Smooth muscle cell (in vitro differentiated cells): Measurements from ENCODE around the gene ABCF3. TPM values are rescaled to one million over a fixed set of nuclear protein-coding genes. Genes with fewer than 3 reads are reported as not detected.

Source experiments
- DNase-seq: peaks from one replicate; lab custom pipeline; 2025; ENCODE audit not compliant: unreplicated experiment; lab: John Stamatoyannopoulos, UW
- H2AFZ ChIP-seq: fragments of 200-600 bp; sonication (generic); 2 replicates; pipeline ENCODE4 v1.6.0; 2016; ENCODE audit warnings: antibody characterized with exemption, low read depth, mild to moderate bottlenecking
- H3F3A ChIP-seq: fragments of 200-600 bp; sonication (generic); 2 replicates; pipeline ENCODE4 v1.6.0; 2017; ENCODE audit warnings: antibody characterized with exemption, low read depth
- H3K27ac ChIP-seq: fragments of 200-600 bp; sonication (generic); 2 replicates; pipeline ENCODE4 v1.5.1; 2016; ENCODE audit warnings: low read depth, mild to moderate bottlenecking
- H3K27me3 ChIP-seq: fragments of 200-600 bp; sonication (generic); 2 replicates; pipeline ENCODE4 v1.6.1; 2016; ENCODE audit warnings: low read depth, mild to moderate bottlenecking
- H3K36me3 ChIP-seq: fragments of 200-600 bp; sonication (generic); 2 replicates; pipeline ENCODE4 v1.5.1; 2016; ENCODE audit warnings: low read depth
- H3K4me1 ChIP-seq: fragments of 200-600 bp; sonication (generic); 2 replicates; pipeline ENCODE4 v1.5.1; 2016; ENCODE audit warnings: low read depth
- H3K4me2 ChIP-seq: fragments of 200-600 bp; sonication (generic); 2 replicates; pipeline ENCODE4 v1.6.0; 2016; ENCODE audit warnings: mild to moderate bottlenecking
- H3K4me3 ChIP-seq: fragments of 200-600 bp; sonication (generic); 2 replicates; pipeline ENCODE4 v1.5.1; 2016; ENCODE audit warnings: mild to moderate bottlenecking
- H3K79me2 ChIP-seq: fragments of 200-600 bp; sonication (generic); 2 replicates; pipeline ENCODE4 v1.6.0; 2016; ENCODE audit warnings: low read depth, mild to moderate bottlenecking
- H3K9ac ChIP-seq: fragments of 200-600 bp; sonication (generic); 2 replicates; pipeline ENCODE4 v1.6.0; 2016; ENCODE audit warnings: low read depth
- H3K9me3 ChIP-seq: fragments of 200-600 bp; sonication (generic); replicated peaks from 2 replicates; pipeline ENCODE4 v1.5.1; 2016; ENCODE audit warnings: low read depth
- H4K20me1 ChIP-seq: fragments of 200-600 bp; sonication (generic); 2 replicates; pipeline ENCODE4 v1.6.0; 2016; ENCODE audit warnings: low read depth
- WGBS: methylation state at CpG from one replicate; pipeline ENCODE4 v1.1.7; 2016; ENCODE audit warnings: low lambda C conversion rate; 5-methylcytosine and 5-hydroxymethylcytosine counted together
- polyA plus RNA-seq: library from polyadenylated mRNA; unstranded; fragments of >200 nt; fragmentation: Nextera tagmentation; extraction: Ambion mirVana; gene quantifications from 2 replicates; pipeline ENCODE4 v1.2.1, GENCODE V29; 2016
- total RNA-seq: library from RNA; depleted of rRNA; stranded (reverse); fragments of >200 nt; gene quantifications from 2 replicates; pipeline ENCODE4 v1.2.3, GENCODE V29; 2014
- TF ChIP-seq, protein P1 (sequence below): fragments of 200-600 bp; sonication (generic); IDR thresholded peaks from 2 replicates; pipeline ENCODE4 v1.5.1; 2017; ENCODE audit warnings: borderline replicate concordance, mild to moderate bottlenecking, antibody characterized with exemption; ENCODE audit not compliant: insufficient read depth, poor library complexity, severe bottlenecking

The ABCF3 gene
- total and polyA plus RNA-seq, 2 experiments from 2014 or later = 34.6 to 46.3 TPM

DNA sequence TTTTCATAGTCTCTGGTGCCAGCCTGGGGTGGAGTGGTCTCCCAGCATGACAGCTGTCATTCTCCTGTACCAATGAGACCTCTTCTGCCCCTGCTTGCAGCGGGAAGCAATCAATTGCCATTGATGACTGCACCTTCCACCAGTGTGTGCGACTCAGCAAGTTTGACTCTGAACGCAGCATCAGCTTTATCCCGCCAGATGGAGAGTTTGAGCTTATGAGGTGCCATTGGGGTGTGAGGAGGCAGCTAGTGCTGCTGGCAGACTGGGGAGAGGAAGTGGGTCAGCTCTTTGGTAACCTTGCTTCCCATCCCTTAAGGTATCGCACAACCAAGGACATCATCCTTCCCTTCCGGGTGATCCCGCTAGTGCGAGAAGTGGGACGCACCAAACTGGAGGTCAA lies 4.4 kb upstream of the ABCF3 start:
- peaks cover 64% of the 10 kb centered on the region for H3F3A ChIP-seq
- peaks cover 21% of the 10 kb centered on the region for H3K4me1 ChIP-seq
- H3K79me2 ChIP-seq = peaks cover 58% of the 10 kb centered on the region
- TF ChIP-seq, protein P1, sequence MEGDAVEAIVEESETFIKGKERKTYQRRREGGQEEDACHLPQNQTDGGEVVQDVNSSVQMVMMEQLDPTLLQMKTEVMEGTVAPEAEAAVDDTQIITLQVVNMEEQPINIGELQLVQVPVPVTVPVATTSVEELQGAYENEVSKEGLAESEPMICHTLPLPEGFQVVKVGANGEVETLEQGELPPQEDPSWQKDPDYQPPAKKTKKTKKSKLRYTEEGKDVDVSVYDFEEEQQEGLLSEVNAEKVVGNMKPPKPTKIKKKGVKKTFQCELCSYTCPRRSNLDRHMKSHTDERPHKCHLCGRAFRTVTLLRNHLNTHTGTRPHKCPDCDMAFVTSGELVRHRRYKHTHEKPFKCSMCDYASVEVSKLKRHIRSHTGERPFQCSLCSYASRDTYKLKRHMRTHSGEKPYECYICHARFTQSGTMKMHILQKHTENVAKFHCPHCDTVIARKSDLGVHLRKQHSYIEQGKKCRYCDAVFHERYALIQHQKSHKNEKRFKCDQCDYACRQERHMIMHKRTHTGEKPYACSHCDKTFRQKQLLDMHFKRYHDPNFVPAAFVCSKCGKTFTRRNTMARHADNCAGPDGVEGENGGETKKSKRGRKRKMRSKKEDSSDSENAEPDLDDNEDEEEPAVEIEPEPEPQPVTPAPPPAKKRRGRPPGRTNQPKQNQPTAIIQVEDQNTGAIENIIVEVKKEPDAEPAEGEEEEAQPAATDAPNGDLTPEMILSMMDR = no peak
- peaks cover 73% of the 10 kb centered on the region for H4K20me1 ChIP-seq
- WGBS = 99% methylated on average over 9 of the region's 9 CpGs
- H3K9me3 ChIP-seq = no peaks in the 10 kb centered on the region
- H3K36me3 ChIP-seq = peaks cover 18% of the 10 kb centered on the region
- no peak overlapping the region for H2AFZ ChIP-seq
- no peaks in the 10 kb centered on the region for H3K27me3 ChIP-seq
- H3K27ac ChIP-seq = no peak overlapping the region
- DNase-seq = no peak
- no peak overlapping the region for H3K4me2 ChIP-seq
- H3K4me3 ChIP-seq = no peak overlapping the region
- no peak overlapping the region for H3K9ac ChIP-seq

DNA sequence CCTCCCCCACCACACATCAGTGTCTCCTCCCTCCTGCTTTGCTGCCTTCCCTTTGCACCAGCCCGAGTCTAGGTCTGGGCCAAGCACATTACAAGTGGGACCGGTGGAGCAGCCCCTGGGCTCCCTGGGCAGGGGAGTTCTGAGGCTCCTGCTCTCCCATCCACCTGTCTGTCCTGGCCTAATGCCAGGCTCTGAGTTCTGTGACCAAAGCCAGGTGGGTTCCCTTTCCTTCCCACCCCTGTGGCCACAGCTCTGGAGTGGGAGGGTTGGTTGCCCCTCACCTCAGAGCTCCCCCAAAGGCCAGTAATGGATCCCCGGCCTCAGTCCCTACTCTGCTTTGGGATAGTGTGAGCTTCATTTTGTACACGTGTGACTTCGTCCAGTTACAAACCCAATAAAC lies 2.3 kb upstream of the ABCF3 start:
- TF ChIP-seq, protein P1 = no peak
- H3K4me2 ChIP-seq = no peak overlapping the region
- peaks cover 18% of the 10 kb centered on the region for H3K36me3 ChIP-seq
- 87% methylated on average over 5 of the region's 5 CpGs for WGBS
- H3K27ac ChIP-seq = peak overlapping the region; percentile 89
- H3K9me3 ChIP-seq = no peaks in the 10 kb centered on the region
- peaks cover 12% of the 10 kb centered on the region for H3K4me1 ChIP-seq
- no peak overlapping the region for H2AFZ ChIP-seq
- no peaks in the 10 kb centered on the region for H3K27me3 ChIP-seq
- H3K9ac ChIP-seq = no peak overlapping the region
- no peak for DNase-seq
- H3F3A ChIP-seq = peaks cover 49% of the 10 kb centered on the region
- H3K4me3 ChIP-seq = no peak overlapping the region
- H4K20me1 ChIP-seq = peaks cover 70% of the 10 kb centered on the region
- peaks cover 65% of the 10 kb centered on the region for H3K79me2 ChIP-seq

DNA sequence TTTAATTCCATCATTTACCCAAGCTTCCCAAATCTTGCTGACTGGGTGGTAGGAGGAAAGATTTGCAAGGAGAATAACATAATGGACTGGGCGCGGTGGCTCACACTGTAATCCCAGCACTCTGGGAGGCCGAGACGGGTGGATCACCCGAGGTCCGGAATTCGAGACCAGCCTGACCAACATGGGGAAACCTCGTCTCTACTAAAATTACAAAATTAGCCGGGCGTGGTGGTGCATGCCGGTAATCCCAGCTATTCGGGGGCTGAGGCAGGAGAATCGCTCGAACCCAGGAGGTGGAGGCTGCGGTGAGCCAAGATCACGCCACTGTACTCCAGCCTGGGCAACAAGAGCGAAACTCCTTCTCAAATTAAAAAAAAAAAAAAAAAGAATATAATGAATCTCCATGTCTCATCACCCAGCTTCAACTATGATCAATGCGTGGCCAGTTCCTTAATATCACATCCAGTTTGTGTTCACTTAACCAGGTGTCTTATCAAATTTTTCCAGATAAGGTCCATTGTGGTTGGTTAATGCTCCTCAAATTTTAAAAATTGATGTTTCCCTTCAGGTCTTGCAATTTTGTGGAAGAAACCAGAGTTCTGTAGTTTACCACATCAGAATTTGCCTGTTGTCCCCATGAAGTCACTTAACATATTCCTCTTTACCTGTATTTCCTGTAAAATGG lies 1.3 kb upstream of the ABCF3 start:
- peaks cover 18% of the 10 kb centered on the region for H3K36me3 ChIP-seq

More for the DNA sequence above, 1.3 kb upstream of the ABCF3 start:
- H3K9ac ChIP-seq = peak overlapping the region; percentile 50
- peaks cover 65% of the 10 kb centered on the region for H3K79me2 ChIP-seq
- TF ChIP-seq, protein P1 = no peak
- H3K4me1 ChIP-seq = peaks cover 12% of the 10 kb centered on the region
- DNase-seq = no peak
- no peaks in the 10 kb centered on the region for H3K27me3 ChIP-seq
- H3K27ac ChIP-seq = peak overlapping the region; percentile 89
- peaks cover 49% of the 10 kb centered on the region for H3F3A ChIP-seq
- no peak overlapping the region for H2AFZ ChIP-seq
- peaks cover 69% of the 10 kb centered on the region for H4K20me1 ChIP-seq
- peak overlapping the region; percentile 32 for H3K4me3 ChIP-seq
- H3K9me3 ChIP-seq = no peaks in the 10 kb centered on the region
- peak overlapping the region; percentile 100 for H3K4me2 ChIP-seq
- 95% methylated on average over 18 of the region's 18 CpGs for WGBS
